ENCODE data around the gene TP73.

DNA sequence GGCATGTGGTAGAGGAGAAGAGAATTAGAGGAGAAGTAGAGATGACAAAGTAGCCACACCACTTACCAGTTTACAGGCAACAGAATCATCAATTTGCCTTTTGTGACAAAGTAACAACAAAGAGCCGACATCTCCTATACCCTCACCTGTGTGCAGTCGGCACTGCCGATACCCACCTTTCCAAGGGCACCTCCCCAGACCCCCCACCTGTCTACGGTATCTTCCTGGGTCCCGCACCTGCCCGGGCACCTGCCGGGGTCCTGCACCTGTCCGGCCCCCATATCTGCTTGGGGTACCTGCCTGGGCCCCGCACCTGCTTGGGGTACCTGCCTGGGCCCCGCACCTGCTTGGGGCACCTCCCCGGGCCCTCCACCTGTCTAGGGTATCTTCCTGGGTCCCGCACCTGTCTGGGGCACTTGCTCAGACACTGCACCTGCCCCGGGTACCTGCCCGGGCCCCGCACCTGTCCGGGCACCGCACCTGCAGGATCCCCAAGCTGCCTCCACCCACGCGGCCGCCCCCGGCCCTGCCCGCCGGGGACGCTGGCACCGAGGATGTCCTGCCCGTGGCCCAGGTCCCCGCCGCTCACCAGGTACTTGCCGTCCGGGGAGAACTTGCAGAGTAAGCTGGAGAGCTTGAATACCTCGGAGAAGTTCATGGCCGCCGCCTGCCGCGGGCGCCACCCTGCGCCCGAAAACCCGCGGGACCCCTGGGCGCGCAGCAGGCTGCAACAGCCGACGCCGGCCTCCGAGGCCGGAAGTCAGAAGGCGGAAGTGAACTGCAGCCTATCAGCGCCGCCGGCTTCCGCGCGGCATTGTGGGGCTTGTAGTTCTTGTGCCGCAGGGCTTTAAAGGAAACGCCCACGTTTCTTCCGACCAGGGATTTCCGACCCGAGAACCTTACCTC is 2.7 kb upstream of the TP73 start, which contains the start of gene WRAP73:
- TF ChIP-seq, protein P1, sequence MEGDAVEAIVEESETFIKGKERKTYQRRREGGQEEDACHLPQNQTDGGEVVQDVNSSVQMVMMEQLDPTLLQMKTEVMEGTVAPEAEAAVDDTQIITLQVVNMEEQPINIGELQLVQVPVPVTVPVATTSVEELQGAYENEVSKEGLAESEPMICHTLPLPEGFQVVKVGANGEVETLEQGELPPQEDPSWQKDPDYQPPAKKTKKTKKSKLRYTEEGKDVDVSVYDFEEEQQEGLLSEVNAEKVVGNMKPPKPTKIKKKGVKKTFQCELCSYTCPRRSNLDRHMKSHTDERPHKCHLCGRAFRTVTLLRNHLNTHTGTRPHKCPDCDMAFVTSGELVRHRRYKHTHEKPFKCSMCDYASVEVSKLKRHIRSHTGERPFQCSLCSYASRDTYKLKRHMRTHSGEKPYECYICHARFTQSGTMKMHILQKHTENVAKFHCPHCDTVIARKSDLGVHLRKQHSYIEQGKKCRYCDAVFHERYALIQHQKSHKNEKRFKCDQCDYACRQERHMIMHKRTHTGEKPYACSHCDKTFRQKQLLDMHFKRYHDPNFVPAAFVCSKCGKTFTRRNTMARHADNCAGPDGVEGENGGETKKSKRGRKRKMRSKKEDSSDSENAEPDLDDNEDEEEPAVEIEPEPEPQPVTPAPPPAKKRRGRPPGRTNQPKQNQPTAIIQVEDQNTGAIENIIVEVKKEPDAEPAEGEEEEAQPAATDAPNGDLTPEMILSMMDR (IDR thresholded peaks at IDR 0.05) = peak in 1 of 7 experiments; percentile 30
- peak; percentile 46 to 82 (median 81) for TF ChIP-seq POLR2A (IDR thresholded peaks at IDR 0.05)
